ENCODE results near the gene KANK4.
"Not testable (repeated sequence)": the region's sequence is repeated elsewhere in the genome, so short reads cannot be mapped to it uniquely, and the experiment has no call there.

KANK4 gene

DNA sequence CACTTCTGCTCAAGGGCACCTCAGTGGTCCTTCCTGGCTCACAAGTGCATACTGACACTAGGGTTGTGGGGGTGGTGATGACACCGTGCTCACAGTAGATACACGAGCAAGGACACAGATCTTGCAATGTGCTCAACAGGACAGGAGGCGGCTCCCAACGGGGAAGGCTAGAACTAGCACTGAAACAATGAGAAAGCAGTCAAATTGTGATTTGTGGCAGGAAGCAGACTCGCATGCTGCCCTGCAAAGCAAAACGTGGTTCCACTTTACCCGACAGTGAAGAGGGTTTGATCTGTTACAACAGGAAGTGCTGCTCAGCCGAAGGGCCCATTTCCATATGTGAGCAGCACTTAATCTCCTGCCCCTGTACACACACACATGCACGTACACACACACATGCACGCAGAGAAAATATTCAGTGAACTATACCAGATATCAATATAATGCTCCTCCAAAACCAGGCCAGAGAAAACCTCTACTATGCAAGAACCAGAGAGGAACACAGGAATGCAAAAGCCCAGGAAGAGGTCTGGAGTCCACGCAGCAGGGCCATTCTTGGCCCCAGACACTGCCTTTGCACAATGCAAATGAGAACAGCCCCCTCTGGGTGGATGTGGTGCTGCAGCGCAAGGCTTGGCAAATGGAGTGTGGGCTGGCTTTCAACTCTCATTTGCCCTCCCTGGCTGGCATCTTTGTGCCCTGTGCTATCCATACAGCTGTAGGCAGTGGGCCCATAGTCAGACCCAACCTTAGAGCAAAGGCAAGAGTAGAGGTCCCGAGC lies 47.1 kb downstream of the KANK4 start:
- DNase-seq (ENCODE audit: low read depth) = no peak

DNA sequence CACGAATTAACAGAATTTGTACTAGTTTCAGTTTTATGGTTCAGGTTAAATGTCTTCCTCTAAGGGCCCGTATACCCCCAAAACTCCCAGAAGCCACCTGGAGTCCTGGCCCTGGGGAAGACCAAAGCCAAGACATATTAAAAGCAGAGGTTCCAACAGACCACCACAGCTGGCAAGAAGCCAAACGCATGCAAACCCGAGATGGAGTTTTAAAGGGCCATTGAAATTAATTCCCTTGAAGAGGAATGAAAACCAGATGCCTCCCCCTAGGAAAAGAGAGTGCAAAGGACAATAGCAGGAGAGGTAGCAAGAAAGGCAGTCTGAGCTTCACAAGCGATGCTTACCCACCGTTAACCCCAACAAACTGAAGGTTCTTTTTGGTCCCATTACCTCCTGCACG lies 48.1 kb downstream of the KANK4 start:
- DNase-seq (ENCODE audit: low read depth) = no peak

GRCh38 chr1:62269851-62270495 lies 49.3 kb downstream of the KANK4 start:
- DNase-seq (ENCODE audit: low read depth) = no peak

DNA sequence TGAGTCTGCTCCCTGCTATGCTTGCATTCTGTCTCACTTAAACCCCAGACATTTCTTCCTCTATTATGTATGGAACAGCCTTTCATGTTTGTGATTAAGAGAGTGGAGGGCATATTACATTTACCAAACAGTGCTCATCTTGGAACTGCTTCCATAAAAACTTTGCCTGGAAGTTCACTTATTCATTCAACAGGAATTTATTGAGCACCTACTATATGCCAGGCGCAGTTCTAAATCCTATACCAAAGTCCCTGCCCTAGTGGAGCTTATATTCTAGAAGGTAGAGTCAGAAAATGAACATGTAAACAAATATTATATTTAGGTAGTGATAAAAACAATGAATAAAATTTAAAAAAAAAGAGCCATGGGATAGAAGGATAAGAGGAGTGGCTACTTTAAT lies 49.8 kb downstream of the KANK4 start:
- DNase-seq (ENCODE audit: low read depth) = no peak

GRCh38 chr1:62268315-62268714 lies 50.9 kb downstream of the KANK4 start:
- DNase-seq (ENCODE audit: low read depth) = no peak

GRCh38 chr1:62265956-62266935 lies 53.0 kb downstream of the KANK4 start:
- no peak for DNase-seq (ENCODE audit: low read depth)

DNA sequence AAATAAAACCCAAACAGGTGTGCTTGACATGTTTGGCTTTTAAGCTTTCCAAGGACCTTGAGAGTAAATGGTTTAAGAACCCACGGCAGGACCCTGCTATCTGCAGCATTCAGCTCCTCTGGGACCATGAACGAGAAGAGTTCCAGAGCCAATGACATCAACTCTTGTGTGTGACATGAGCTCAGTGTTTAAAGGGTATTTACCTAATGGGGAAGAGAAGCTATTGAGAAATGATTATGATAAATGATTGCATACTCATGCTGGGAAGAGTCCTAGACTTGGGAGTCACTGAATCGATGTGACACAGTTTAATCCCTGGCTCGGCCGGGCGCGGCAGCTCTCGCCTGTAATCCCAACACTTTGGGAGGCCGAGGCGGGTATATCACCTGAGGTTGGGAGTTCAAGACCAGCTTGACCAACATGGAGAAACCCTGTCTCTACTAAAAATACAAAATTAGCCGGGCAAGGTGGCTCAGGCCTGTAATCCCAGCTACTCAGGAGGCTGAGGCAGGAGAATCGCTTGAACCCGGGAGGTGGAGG lies 55.4 kb downstream of the KANK4 start:
- DNase-seq (ENCODE audit: low read depth) = no peak

DNA sequence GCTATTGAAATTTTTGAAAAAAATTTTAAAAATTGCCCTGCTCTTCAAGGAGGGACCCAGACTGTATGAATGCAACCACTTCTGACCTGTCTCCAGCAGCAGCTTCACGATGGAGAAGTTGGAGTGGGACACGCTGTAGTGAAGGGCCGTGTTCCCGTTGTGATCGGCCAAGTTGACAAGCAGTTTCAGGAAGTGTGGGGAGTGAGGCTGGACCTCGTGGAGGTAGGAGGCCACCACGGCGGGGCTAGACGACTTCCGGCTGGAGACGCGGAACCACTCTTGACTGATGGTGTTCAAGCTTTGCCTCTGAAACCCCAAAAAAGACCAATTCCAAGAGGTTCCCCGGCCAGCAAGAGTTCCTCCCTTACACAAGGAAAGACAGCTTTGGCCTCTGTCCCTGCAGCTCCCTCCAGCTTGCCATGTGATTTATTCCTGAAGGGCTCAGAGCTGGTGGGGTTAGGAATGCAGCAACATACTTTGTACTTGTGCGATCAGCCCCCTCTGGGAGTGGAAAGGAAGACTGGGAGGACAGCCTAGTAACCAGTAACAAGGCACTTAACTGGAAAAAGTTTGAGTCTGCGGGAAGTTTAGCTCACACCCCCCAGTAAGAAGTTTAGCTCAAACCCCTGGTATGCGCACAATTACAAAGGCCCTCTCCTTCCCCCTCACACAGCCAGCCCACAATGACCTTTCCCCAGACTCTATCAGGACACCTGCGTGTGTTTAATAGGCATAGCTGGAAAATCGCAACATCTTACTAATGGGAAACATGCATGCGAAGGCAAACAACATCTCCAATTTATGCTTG lies 56.0 kb downstream of the KANK4 start:
- DNase-seq (ENCODE audit: low read depth) = no peak

- no peak for DNase-seq (ENCODE audit: low read depth)
Observed at GRCh38 chr1:62260688-62261087, 58.5 kb downstream of the KANK4 start.

- no peak for DNase-seq (ENCODE audit: low read depth)
Observed at GRCh38 chr1:62259551-62259950, 59.7 kb downstream of the KANK4 start.

- no peak for DNase-seq (ENCODE audit: low read depth)
Observed at GRCh38 chr1:62250126-62250726, 69.0 kb downstream of the KANK4 start.

DNA sequence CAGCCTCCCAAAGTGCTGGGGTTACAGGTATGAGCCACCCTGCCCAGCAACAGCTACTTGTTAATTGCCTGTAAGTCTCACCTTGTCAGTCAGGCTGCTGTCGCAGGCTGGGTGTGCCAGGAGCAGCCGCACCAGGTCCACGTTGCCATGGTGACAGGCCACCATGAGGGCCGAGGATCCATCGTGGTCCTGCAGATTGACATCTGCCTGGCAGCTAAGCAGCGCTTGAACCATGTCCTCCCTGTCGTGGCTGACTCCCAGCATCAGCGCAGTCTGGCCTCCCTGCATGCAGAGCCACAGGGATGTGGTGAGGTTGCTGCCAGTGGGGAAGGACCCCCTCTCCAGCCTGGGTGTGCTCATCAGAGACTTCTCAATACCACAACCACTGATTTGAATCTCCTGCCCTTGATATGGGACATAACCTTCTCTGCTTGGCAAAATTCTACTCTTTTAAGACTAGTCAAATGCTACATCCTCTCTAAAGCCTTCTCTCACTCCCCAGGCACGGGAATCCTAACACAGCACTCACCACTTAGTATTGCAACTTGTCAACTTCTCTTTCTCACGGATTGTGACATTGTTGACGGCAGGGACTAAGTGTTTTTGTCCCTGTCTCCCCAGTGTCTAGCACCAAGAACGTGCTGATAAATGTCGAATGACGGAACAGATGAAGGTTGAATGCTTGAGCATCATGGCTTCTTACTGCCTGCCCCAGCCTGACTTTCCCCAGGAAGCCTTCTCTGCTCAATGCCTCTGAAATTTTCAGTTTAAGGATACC lies 71.7 kb downstream of the KANK4 start:
- no peak for DNase-seq (ENCODE audit: low read depth)

DNA sequence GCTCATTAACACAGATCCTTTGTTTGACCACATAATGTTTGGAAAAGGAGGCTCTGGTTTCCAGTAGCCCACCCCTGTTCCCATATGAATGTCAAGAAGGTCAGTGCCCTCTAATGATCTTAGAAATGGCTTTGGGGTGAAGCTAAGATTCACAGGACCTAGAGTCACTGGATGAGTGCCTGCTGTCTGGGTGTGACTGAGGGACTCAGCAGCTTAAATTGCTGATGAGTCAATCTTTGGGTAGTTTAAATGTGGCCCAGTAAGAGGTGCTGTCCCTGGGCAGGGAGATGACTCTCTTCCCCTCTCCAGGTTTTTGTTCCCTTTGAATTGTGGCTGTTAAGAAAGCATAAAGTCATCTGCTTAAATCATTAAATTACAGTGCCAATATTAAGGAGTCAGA lies 74.0 kb downstream of the KANK4 start:
- peak; percentile 20 for DNase-seq (ENCODE audit: low read depth)

GRCh38 chr1:62244380-62244779 lies 74.9 kb downstream of the KANK4 start:
- not testable (repeated sequence) for DNase-seq (ENCODE audit: low read depth)

DNA sequence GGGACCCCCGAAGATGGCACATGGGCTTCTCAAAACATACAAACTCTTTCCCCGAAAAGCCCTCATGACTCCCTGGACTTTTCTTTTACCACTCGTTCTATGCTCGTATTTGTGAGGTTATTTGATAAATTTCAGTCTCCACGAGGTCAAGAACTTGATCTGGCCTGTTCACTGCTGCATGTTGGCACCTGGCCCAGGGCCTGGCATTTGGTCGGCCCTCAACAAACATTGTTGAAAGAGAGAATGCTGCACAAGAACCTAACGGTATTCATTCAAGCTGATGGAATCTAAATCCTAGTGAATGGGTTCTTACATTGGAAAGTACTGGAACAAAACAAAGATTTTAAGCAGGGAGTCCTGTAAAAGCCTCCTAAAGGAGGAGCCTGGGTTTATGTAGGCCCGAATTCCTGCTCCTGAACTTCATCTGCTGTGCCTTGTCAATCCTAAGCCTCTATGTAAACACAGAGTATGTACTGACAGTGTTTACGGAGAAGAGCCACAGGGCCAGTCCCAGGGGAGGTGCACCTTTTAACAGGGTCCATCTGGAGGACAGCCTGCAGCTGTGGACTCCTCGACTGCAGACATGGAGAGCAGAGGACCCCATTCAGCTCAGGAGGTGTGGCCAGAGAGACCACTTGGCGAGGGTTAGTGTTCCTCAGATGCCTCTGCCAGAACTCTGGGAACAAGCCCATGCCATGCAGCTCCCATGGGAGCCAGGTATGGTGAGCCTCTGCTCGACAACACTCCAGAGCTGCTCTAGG lies 77.7 kb downstream of the KANK4 start:
- DNase-seq (ENCODE audit: low read depth) = no peak

DNA sequence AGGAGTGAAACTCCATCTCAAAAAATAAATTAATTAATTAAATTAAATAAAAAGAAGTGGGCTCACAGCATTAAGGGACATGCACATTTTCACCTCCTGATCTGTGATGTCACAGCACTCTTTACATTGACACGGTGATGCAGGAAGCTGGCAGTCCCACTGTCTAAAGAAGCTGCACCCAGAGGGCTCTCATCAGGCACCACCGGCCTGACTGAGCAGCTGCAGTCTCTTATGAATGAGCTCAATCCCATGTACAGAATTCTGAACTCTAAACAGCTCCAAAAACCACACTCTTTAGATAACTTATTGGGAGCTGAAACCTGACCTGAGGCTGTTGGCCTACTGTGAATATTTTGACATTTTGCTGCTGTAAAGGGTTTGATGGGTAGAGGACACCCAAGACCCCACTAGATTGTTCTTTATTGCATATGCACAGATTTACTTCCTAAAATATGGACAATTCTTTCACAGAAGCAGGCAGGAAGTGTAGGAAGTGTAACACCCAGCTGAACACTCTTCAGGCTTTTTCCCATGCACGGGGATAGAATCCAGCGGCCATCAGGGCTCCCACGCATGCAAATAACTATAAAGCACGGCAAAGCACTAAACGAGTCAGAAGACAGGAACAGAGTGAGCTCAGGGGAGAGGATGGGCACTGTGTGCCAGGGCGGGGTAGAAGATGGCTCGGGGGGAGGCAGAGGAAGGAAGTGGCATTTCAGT lies 78.4 kb downstream of the KANK4 start:
- DNase-seq (ENCODE audit: low read depth) = no peak

DNA sequence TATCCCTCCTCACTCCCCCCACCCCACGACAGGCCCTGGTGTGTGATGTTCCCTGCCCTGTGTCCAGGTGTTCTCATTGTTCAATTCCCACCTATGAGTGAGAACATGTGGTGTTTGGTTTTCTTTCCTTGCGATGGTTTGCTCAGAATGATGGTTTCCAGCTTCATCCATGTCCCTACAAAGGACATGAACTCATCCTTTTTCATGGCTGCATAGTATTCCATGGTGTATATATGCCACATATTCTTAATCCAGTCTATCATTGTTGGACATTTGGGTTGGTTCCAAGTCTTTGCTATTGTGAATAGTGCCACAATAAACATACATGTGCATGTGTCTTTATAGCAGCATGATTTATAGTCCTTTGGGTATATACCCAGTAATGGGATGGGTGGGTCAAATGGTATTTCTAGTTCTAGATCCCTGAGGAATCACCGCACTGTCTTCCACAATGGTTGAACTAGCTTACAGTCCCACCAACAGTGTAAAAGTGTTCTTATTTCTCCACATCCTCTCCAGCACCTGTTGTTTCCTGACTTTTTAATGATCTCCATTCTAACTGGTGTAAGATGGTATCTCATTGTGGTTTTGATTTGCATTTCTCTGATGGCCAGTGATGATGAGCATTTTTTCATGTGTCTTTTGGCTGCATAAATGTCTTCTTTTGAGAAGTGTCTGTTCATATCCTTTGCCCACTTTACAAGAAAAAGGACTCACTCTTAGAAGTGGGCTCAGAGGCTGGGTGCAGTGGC lies 79.4 kb downstream of the KANK4 start:
- DNase-seq (ENCODE audit: low read depth) = not testable (repeated sequence)

DNA sequence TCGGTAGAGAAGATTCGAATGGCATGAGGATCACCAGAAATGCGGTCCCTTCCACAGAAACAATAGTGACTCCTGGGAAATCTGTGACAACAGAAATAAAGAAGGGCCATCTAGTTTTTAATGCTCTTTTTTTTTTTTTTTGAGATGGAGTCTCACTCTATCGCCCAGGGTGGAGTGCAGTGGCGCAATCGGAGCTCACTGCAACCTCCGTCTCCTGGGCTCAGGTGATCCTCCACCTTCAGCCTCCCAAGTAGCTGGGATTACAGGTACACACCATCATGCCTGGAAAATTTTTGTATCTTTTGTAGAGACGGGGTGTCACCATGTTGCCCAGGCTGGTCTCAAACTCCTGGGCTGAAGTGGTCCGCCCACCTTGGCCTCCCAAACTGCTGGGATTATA lies 80.7 kb downstream of the KANK4 start:
- no peak for DNase-seq (ENCODE audit: low read depth)

All from ELR (cell line).